GM19397 (cell line): ENCODE measurements around the gene LIN28B.
"Not testable (repeated sequence)": the region's sequence is repeated elsewhere in the genome, so short reads cannot be mapped to it uniquely, and the experiment has no call there.

Experiments
- ATAC-seq: cut with Tn5 transposase; IDR thresholded peaks from one replicate; pipeline ENCODE4 v1.9.1; 2021; ENCODE audit warnings: mild to moderate bottlenecking, moderate library complexity; ENCODE audit not compliant: unreplicated experiment

Gene LIN28B

DNA sequence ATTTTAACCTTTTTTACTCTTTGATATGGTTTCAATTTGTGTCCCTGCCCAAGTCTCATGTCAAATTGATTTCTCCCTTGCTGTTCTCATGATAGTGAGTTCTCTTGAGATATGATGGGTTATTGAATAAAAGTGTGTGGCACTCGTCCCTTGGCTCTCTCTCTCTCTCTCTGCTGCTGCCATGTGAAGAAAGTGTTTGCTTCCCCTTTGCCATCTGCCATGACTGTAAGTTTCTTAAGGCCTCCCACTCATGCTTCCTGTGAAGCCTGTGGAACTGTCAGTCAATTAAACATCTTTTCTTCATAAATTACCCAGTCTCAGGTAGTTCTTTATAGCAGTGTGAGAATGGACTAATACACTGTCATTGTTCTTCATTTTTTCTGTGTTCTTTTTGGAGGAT is 48.5 kb downstream of the LIN28B start:
- ATAC-seq = no peak

DNA sequence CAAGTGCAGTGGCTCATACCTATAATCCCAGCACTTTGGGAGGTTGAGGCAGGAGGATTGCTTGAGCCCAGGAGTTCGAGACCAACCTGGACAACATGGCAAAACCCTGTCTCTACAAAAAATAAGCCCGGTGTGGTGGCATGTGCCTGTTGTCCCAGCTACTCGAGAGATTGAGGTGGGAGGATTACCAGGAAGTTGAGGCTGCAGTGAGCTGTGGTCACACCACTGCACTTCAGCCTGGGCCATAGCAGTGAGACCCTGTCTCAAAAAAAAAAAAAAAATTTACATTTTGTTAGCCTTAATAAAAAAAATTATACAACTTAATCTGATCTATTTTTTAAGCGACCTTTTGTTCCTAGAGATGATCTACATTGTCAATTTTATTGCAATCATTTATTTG is 56.6 kb downstream of the LIN28B start:
- not testable (repeated sequence) for ATAC-seq

- ATAC-seq = no peak
Observed at GRCh38 chr6:105014448-105014847, 57.5 kb downstream of the LIN28B start.

GRCh38 chr6:105014954-105015353 is 58.0 kb downstream of the LIN28B start:
- ATAC-seq = no peak

GRCh38 chr6:105015482-105015881 is 58.6 kb downstream of the LIN28B start:
- no peak for ATAC-seq

DNA sequence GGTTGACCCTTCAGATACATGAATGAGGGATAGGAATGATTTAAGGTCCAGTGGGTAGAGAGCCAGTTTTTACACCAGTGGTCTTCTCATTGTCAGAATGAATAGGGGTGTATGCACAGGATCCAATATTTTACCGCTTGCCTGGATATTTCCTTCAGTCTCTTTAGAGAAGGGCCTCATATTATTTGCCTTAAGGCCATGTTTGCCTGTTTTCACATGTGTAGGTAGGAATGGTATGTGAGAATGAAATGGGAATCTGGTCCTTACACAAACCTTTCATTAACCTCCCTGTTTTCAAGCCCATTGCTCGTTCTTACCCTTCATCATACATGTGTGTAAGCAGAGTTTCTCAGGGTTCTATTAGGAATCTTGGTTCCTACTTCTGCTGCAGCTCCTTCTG is 62.4 kb downstream of the LIN28B start:
- ATAC-seq = no peak

- ATAC-seq = no peak
Observed at GRCh38 chr6:105021399-105021798, 64.5 kb downstream of the LIN28B start.

GRCh38 chr6:105022416-105022815 is 65.5 kb downstream of the LIN28B start:
- ATAC-seq = no peak

DNA sequence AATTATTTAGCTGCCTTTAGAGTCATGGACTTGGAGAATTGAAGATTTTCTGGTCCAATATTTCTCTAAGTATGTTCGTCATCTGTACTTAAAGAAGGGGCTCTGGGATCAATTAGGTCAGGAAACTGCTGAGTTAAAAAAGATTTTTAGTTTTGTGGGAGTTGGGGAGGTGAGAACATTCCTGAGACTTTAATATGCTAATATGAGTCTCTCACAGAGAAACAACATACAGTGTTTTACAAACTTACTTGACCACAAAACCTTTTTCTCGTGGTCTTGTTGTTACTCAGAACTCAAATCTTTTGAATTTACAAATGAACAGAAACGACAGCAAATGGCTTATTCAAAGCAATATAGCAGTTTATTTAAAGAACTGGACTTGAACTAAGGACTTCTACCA is 67.9 kb downstream of the LIN28B start:
- no peak for ATAC-seq

- no peak for ATAC-seq
Observed at GRCh38 chr6:105028898-105029297, 72.0 kb downstream of the LIN28B start.

GRCh38 chr6:105029581-105029980 is 72.7 kb downstream of the LIN28B start:
- ATAC-seq = no peak

- no peak for ATAC-seq
Observed at GRCh38 chr6:105034470-105034869, 77.6 kb downstream of the LIN28B start.

- no peak for ATAC-seq
Observed at GRCh38 chr6:105035299-105035698, 78.4 kb downstream of the LIN28B start.

- ATAC-seq = no peak
Observed at GRCh38 chr6:105036351-105036750, 79.4 kb downstream of the LIN28B start.

- ATAC-seq = no peak
Observed at GRCh38 chr6:105038259-105038658, 81.4 kb downstream of the LIN28B start.

DNA sequence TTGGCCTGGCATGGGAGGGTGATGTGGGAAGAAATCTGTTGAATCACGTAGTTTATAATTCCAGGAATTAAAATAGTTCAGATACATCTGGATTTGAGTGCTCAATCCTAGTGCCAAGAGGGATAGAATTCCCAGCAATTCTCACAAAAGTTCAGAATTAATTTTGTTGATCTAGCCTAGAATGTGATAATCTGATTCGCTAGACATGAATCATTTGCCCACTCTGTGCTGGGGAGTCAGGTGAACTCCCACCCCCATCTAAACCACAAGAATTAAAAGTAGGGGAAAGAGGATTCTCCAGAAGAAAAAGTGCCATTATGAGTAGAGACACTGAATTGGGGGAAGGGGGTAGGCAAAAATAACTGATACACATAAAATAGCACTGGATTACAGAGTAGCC is 85.0 kb downstream of the LIN28B start:
- ATAC-seq = no peak

DNA sequence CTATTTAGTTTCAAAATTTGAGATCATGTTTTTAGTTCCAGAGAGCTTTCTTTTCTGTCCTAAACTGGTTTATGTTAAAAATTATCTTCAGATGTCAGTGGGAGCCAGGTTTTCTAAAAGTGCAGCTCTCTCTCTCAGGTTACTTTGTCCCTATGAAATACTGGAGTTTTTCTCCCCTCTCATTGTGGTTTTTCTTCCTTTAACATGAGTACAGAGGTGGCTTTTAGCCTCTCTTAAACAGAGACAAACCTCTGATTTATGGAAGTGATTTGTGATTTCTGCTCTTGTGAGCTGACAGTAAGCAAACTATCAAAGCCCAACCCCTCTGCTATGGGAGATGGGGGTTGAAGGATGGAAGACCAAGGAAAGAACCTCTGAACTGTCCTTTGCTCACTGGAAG is 85.7 kb downstream of the LIN28B start:
- ATAC-seq = no peak

DNA sequence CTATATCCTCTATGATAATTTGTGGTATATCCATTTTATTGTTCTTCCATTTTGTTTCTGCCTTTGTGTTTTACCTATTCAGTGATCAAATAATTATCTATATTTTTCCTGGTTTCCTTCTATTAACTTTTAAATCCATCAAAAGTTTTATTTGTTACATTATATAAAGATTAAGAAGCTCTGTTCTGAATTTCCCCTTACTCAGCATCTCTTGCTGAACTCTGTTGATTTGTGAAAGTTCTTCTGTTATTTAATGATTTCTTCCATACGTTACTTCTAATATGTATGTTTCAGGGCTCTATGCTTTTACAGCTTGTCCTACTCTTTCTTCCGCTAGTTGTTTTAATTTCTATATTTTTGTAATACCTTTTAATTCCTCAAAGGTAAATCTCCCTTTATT is 87.1 kb downstream of the LIN28B start:
- no peak for ATAC-seq

DNA sequence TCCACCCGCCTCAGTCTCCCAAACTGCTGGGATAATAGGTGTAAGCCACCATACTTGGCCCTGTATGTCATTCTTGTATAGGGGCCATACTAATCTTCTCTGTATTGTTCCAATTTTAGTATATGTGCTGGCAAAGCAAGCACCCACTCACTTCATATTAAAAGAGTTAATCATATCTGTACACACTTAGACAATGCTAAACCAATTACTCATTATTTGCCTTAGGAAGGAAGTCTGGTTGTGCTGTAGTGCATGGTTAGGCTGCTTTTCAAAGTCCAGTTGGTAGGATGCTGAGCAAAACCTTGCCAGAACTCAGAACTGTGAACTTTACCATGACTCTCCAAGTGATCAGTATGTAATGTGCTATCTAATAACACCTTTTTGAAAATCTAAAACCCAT is 88.6 kb downstream of the LIN28B start:
- ATAC-seq = no peak

DNA sequence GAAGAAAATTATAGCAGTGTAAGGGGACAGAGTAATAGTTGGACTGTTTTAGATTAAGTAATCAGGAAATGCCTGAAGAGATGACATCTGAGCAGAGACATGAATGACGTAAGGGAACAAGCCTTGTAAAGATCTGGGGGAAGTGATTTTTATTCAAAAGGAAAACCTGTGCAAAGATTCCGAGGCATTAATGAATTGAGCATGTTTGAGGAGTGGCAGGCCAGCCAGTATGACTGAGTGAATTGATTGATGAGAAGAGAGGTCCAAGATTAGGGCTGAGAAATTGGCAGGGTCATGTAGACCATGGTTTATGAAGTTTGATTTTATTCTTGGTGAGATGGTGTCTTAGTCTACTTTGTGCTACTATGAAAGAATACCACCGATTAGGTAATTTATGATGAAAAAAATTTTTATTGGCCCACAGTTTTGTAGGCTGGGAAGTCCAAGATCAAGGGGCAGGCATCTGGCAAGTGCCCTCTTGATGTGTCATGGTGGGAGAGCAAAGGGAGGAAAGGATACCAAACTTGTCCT is 95.1 kb downstream of the LIN28B start:
- ATAC-seq = no peak

DNA sequence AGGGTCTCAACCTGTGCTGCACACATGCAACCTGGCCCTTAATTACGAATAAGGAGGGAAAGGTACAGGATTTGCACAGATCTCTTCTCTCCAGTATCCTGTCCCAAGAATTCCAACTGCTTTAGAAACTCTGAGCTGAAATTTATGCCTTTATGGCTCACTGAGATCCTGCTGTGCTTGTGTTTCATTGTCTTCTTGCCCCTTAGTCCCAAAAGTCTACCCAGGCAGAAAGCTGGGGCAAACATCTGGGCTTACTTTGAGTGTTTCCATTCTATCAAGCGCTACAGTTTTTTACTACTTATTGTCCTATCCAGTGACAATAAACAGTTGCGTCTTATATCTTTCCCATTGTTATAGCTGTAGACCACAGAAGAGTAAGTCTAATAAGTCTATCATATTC is 99.7 kb downstream of the LIN28B start:
- no peak for ATAC-seq

DNA sequence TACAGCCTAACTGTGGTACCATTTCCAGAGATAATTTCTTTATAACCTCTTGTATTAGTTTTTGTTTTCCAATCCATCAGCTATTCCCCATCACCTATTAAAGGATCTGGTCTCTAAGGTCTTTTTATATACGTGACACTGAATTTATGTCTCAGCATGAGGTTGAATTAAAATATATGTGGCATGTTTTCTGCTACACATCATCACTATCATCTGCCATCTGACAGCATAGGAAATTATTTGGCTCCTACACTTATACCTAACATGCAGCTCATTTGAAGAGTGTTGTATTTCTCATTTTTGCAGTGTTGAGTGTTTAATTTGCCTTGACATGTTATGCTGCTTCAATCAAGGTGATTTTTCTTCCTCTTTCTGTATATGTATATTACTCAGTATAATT is 100.3 kb downstream of the LIN28B start:
- no peak for ATAC-seq

DNA sequence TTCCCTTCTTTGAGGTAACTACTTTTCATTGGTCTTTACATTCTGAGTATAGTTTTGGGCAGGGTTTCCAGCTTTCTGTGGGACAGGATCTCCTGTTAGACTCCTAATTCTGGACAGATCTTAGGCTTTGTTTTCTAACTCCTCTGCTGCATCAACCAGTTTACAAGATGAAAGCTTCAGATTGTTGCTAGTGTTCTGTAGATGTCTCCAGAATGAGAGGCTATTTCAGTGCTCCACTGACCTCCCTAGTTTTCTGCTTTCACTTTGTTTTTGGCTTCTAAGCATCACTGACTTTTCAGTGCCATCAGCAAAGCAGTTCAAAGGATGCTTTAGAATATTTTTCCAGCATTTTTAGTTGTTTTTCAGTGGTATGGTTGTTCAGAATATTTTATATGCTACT is 101.4 kb downstream of the LIN28B start:
- no peak for ATAC-seq

- no peak for ATAC-seq
Observed at GRCh38 chr6:105058846-105059245, 101.9 kb downstream of the LIN28B start.
